CD4-positive, alpha-beta T cell (primary cell): Measurements from ENCODE around the gene CHI3L1. TPM values are rescaled to one million over a fixed set of nuclear protein-coding genes. Genes with fewer than 3 reads are reported as not detected.

Experiments
- ATAC-seq: fragments of 200-7000 bp; cut with Tn5 transposase; one replicate; pipeline ENCODE4 v1.10.0; 2022; ENCODE audit warnings: mild to moderate bottlenecking; ENCODE audit not compliant: poor library complexity
- CTCF ChIA-PET: fragments of 350-600 bp; sonication (Branson Sonifier 250); formaldehyde crosslinking; loops from one replicate; lab custom pipeline; 2021; ENCODE audit warnings: antibody characterized with exemption, inconsistent platforms; lab: Charles Lee
- POLR2A ChIA-PET: fragments of 350-600 bp; sonication (Branson Sonifier 250); formaldehyde crosslinking; loops from one replicate; lab custom pipeline; 2021; ENCODE audit warnings: antibody characterized with exemption, inconsistent platforms; lab: Charles Lee
- DNase-seq, 14 experiments: peaks; one replicate each; pipeline ENCODE4 v3.0.0-alpha.2; 2013 to 2020; ENCODE audit warnings: mixed read lengths in 2 of 14
- H3K27ac ChIP-seq, 2 donors: one replicate each; pipeline versions ENCODE4 v1.5.1 to v1.7.0; 2013; ENCODE audit warnings: low read length in 2 of 2, low read depth in 1 of 2, mild to moderate bottlenecking in 1 of 2
- H3K27me3 ChIP-seq, 2 experiments: 1 replicate in 1 of 2; 2 replicates in 1 of 2; pipeline versions ENCODE4 v1.6.1 to v1.7.0; 2013; ENCODE audit warnings: low read length in 2 of 2, control low read depth in 1 of 2, mild to moderate bottlenecking in 1 of 2, moderate library complexity in 1 of 2; ENCODE audit not compliant: insufficient read depth in 2 of 2, control insufficient read depth in 1 of 2
- H3K36me3 ChIP-seq: one replicate; pipeline ENCODE4 v1.6.1; 2013; ENCODE audit warnings: low read length, control low read depth; ENCODE audit not compliant: insufficient read depth
- H3K4me1 ChIP-seq: one replicate; pipeline ENCODE4 v1.6.1; 2013; ENCODE audit warnings: low read length, control low read depth; ENCODE audit not compliant: insufficient read depth
- H3K4me3 ChIP-seq: one replicate; pipeline ENCODE4 v1.5.1; 2013; ENCODE audit warnings: mild to moderate bottlenecking, low read length, moderate library complexity
- H3K9me3 ChIP-seq, 2 experiments: 1 replicate in 1 of 2; 2 replicates in 1 of 2; pipeline versions ENCODE4 v1.6.1 to v1.7.0; 2013; ENCODE audit warnings: low read length in 2 of 2, mild to moderate bottlenecking in 2 of 2, control low read depth in 1 of 2, moderate library complexity in 1 of 2; ENCODE audit not compliant: control insufficient read depth in 1 of 2, insufficient read depth in 1 of 2
- H3K27ac Mint-ChIP-seq: one replicate; pipeline ENCODE4 v1.8.0; 2020; ENCODE audit warnings: mixed read lengths
- H3K27me3 Mint-ChIP-seq: one replicate; pipeline ENCODE4 v1.8.0; 2021; ENCODE audit warnings: mixed read lengths
- H3K36me3 Mint-ChIP-seq: one replicate; pipeline ENCODE4 v1.8.0; 2021; ENCODE audit warnings: low read depth, mixed read lengths
- H3K4me1 Mint-ChIP-seq: one replicate; pipeline ENCODE4 v1.8.0; 2021; ENCODE audit warnings: low read depth, mixed read lengths
- H3K4me3 Mint-ChIP-seq: one replicate; pipeline ENCODE4 v1.8.0; 2020; ENCODE audit warnings: mild to moderate bottlenecking, mixed read lengths
- H3K9me3 Mint-ChIP-seq: one replicate; pipeline ENCODE4 v1.8.0; 2020; ENCODE audit warnings: mixed read lengths
- CTCF ChIP-seq: fragments of 200-600 bp; IDR thresholded peaks from one replicate; pipeline ENCODE4 v1.8.0; 2022; ENCODE audit warnings: antibody characterized with exemption, mild to moderate bottlenecking
- intact Hi-C, 2 experiments: fragments of 100-400 bp; cut with DNase I in 1 of 2; cut with micrococcal nuclease in 1 of 2; formaldehyde crosslinking; loops; one replicate each; pipeline versions ENCODE4 v1.15.1 to v1.9.0; 2023 to 2025; cut with DNase I, micrococcal nuclease
- total RNA-seq, 174 experiments: library from RNA in 2 of 174; stranded (reverse) in 2 of 174; gene quantifications; one replicate each; pipeline ENCODE4 v1.2.3 and lab custom pipeline; 2021 to 2026

CHI3L1 gene
- total RNA-seq, 2 experiments from 2014 or later: not detected

- Histone ChIP-seq H3K27me3 (peaks cover 19 to 22% of the 10 kb centered on the region in 2 experiments), H3K36me3 (no peaks in the 10 kb centered on the region), H3K4me1 (peaks cover 21% of the 10 kb centered on the region), H3K4me3 (no peak overlapping the region), H3K27ac (no peak overlapping the region), H3K9me3 (peaks cover 0 to 8% of the 10 kb centered on the region in 2 experiments)
- ATAC-seq (no peak), DNase-seq (peak in 1 of 14 experiments; percentile 25)
- H3K27ac Mint-ChIP-seq: no peak overlapping the region
- ChIA-PET CTCF (no interaction called here), POLR2A (no interaction called here)
- no peaks in the 10 kb centered on the region for H3K36me3 Mint-ChIP-seq
- intact Hi-C loops: no loop called here
- no peak for TF ChIP-seq CTCF
- peaks cover 51% of the 10 kb centered on the region for H3K27me3 Mint-ChIP-seq
- peaks cover 7% of the 10 kb centered on the region for H3K4me1 Mint-ChIP-seq
- no peaks in the 10 kb centered on the region for H3K9me3 Mint-ChIP-seq
- H3K4me3 Mint-ChIP-seq: no peak overlapping the region
Measured at GRCh38 chr1:203131548-203132200, 54.8 kb downstream of the CHI3L1 start.

GRCh38 chr1:203130358-203130985 lies 56.0 kb downstream of the CHI3L1 start:
- Mint-ChIP-seq H3K4me1 (peaks cover 7% of the 10 kb centered on the region), H3K4me3 (no peak overlapping the region), H3K27ac (no peak overlapping the region), H3K36me3 (no peaks in the 10 kb centered on the region), H3K27me3 (peaks cover 51% of the 10 kb centered on the region), H3K9me3 (no peaks in the 10 kb centered on the region)
- CTCF ChIA-PET: no interaction called here
- H3K4me1 ChIP-seq: peaks cover 14% of the 10 kb centered on the region
- H3K9me3 ChIP-seq: peaks cover 0 to 8% of the 10 kb centered on the region in 2 experiments
- TF ChIP-seq CTCF: no peak
- peaks cover 30 to 34% of the 10 kb centered on the region in 2 experiments for H3K27me3 ChIP-seq
- ATAC-seq: no peak
- intact Hi-C loops: no loop called here
- POLR2A ChIA-PET: no interaction called here
- no peak overlapping the region for H3K27ac ChIP-seq
- peak in 1 of 14 experiments; percentile 20 for DNase-seq
- H3K4me3 ChIP-seq: no peak overlapping the region
- H3K36me3 ChIP-seq: no peaks in the 10 kb centered on the region

- ChIA-PET POLR2A (no interaction called here), CTCF (no interaction called here)
- peaks cover 59% of the 10 kb centered on the region for H3K27me3 Mint-ChIP-seq
- peaks cover 14% of the 10 kb centered on the region for H3K4me1 ChIP-seq
- no peak for ATAC-seq
- intact Hi-C loops: no loop called here
- H3K4me1 Mint-ChIP-seq: peaks cover 7% of the 10 kb centered on the region
- no peak overlapping the region for H3K27ac Mint-ChIP-seq
- TF ChIP-seq CTCF: no peak
- H3K9me3 ChIP-seq: peaks cover 0 to 8% of the 10 kb centered on the region in 2 experiments
- no peak overlapping the region for H3K27ac ChIP-seq
- H3K36me3 ChIP-seq: no peaks in the 10 kb centered on the region
- H3K9me3 Mint-ChIP-seq: no peaks in the 10 kb centered on the region
- peak in 1 of 14 experiments; percentile 16 for DNase-seq
- no peaks in the 10 kb centered on the region for H3K36me3 Mint-ChIP-seq
- H3K4me3 Mint-ChIP-seq: no peak overlapping the region
- H3K4me3 ChIP-seq: no peak overlapping the region
- H3K27me3 ChIP-seq: peaks cover 36 to 41% of the 10 kb centered on the region in 2 experiments
Measured at GRCh38 chr1:203129501-203130231, 56.8 kb downstream of the CHI3L1 start.

Other genes with a start within 250 kb of the CHI3L1 start
- gene ADIPOR1, start 228.4 kb downstream of the CHI3L1 start, total RNA-seq: 10 to 100 TPM; 91.5 to 95.6 TPM
- 10 to 100 TPM; 42.1 to 47.4 TPM for gene CYB5R1, start 219.4 kb downstream of the CHI3L1 start, total RNA-seq
- gene TMEM183A, start 179.3 kb downstream of the CHI3L1 start, total RNA-seq: 100 to 1,000 TPM; 187 to 194 TPM
- gene PPFIA4, start 160.2 kb downstream of the CHI3L1 start, total RNA-seq: under 1 TPM; 0.93 to 0.98 TPM
- not detected for gene MYOG, start 100.7 kb downstream of the CHI3L1 start, total RNA-seq
- gene ADORA1, start 59.0 kb downstream of the CHI3L1 start, total RNA-seq: not detected
- gene MYBPH, start 10.9 kb downstream of the CHI3L1 start, total RNA-seq: not detected
- gene CHIT1, start 43.0 kb upstream of the CHI3L1 start, total RNA-seq: 1 to 10 TPM in 1 of 2 experiments, under 1 TPM in 1; 0.58 to 1.1 TPM
- 100 to 1,000 TPM; 802 to 849 TPM for gene BTG2, start 118.8 kb upstream of the CHI3L1 start, total RNA-seq
- gene FMOD, start 164.4 kb upstream of the CHI3L1 start, total RNA-seq: not detected